Renal cortical epithelial cell (primary cell): Measurements from ENCODE around the gene GLIS1. TPM values are rescaled to one million over a fixed set of nuclear protein-coding genes. Genes with fewer than 3 reads are reported as not detected.

ENCODE experiments used
- DNase-seq: peaks from one replicate; pipeline ENCODE4 v3.0.0-alpha.2; 2011; ENCODE audit warnings: low read depth
- total RNA-seq: library from RNA; depleted of rRNA; stranded (reverse); fragments of >200 nt; gene quantifications from 2 replicates; pipeline ENCODE4 v1.2.3, GENCODE V29; 2014

Gene GLIS1
- total RNA-seq, 1 donor from 2014 or later = 0.60 TPM

- DNase-seq = no peak
Measured at GRCh38 chr1:53678938-53679825, 59.8 kb downstream of the GLIS1 start.

- no peak for DNase-seq
Measured at GRCh38 chr1:53678507-53678906, 60.5 kb downstream of the GLIS1 start.

GRCh38 chr1:53678046-53678445, 60.9 kb downstream of the GLIS1 start:
- DNase-seq = no peak

GRCh38 chr1:53677486-53677885, 61.5 kb downstream of the GLIS1 start:
- DNase-seq = no peak

- no peak for DNase-seq
Measured at GRCh38 chr1:53672785-53673184, 66.2 kb downstream of the GLIS1 start.

GRCh38 chr1:53672243-53672642, 66.7 kb downstream of the GLIS1 start:
- no peak for DNase-seq

- DNase-seq = no peak
Measured at GRCh38 chr1:53669621-53670191, 69.3 kb downstream of the GLIS1 start.

GRCh38 chr1:53666566-53666965, 72.4 kb downstream of the GLIS1 start:
- DNase-seq = no peak

- DNase-seq = no peak
Measured at GRCh38 chr1:53665996-53666395, 73.0 kb downstream of the GLIS1 start.

- no peak for DNase-seq
Measured at GRCh38 chr1:53663529-53664300, 75.2 kb downstream of the GLIS1 start.

GRCh38 chr1:53662951-53663350, 76.0 kb downstream of the GLIS1 start:
- no peak for DNase-seq

GRCh38 chr1:53662169-53662568, 76.8 kb downstream of the GLIS1 start:
- no peak for DNase-seq

- DNase-seq = no peak
Measured at GRCh38 chr1:53661496-53661895, 77.5 kb downstream of the GLIS1 start.

GRCh38 chr1:53660666-53661065, 78.3 kb downstream of the GLIS1 start:
- no peak for DNase-seq

- DNase-seq = no peak
Measured at GRCh38 chr1:53659436-53659835, 79.5 kb downstream of the GLIS1 start.

GRCh38 chr1:53658489-53659230, 80.3 kb downstream of the GLIS1 start:
- DNase-seq = no peak

- DNase-seq = no peak
Measured at GRCh38 chr1:53657891-53658396, 81.0 kb downstream of the GLIS1 start.

- no peak for DNase-seq
Measured at GRCh38 chr1:53657531-53657805, 81.5 kb downstream of the GLIS1 start.

GRCh38 chr1:53656747-53657530, 82.0 kb downstream of the GLIS1 start:
- DNase-seq = no peak

GRCh38 chr1:53655931-53656746, 82.8 kb downstream of the GLIS1 start:
- DNase-seq = no peak
